ENCODE data around the gene SERPINE3. TPM values are rescaled to one million over a fixed set of nuclear protein-coding genes. Genes with fewer than 3 reads are reported as not detected.

Gene SERPINE3
- total and polyA plus RNA-seq, 10 donors = 0.38 TPM; not detected in 9

GRCh38 chr13:51326777-51327176, 12.7 kb upstream of the SERPINE3 start:
- WGBS, 5 donors = 79 to 92% (median 82%) methylated on average over 2 of the region's 2 CpGs
- TF ChIP-seq CTCF (IDR thresholded peaks at IDR 0.05 in 8 of 11, conservative IDR thresholded peaks at IDR 0.05 in 3 of 11) = no peak
- no peak for TF ChIP-seq POLR2AphosphoS5 (IDR thresholded peaks at IDR 0.05)
- no peak for TF ChIP-seq POLR2A (IDR thresholded peaks at IDR 0.05)
- H3K4me1 ChIP-seq = peaks cover 0 to 11% (median 1%) of the 10 kb centered on the region in 6 donors

GRCh38 chr13:51327961-51328360, 11.5 kb upstream of the SERPINE3 start:
- intact Hi-C loops (cut with DNase I; ENCODE audit: low total_unique reads) = no loop called here
- Histone ChIP-seq H3K27ac (no peak overlapping the region), H3K4me3 (no peak overlapping the region), H3K36me3 (no peaks in the 10 kb centered on the region), H3K9me3 (no peaks in the 10 kb centered on the region), H3K27me3 (replicated peaks in 1 of 7) (no peaks in the 10 kb centered on the region), H3K4me1 (peaks cover 0 to 11% (median 1%) of the 10 kb centered on the region in 6 donors)
- 92 to 97% (median 97%) methylated on average over 2 of the region's 2 CpGs for WGBS, 5 donors
- DNase-seq = no peak
- TF ChIP-seq CTCF (IDR thresholded peaks at IDR 0.05 in 8 of 11, conservative IDR thresholded peaks at IDR 0.05 in 3 of 11) (no peak), POLR2AphosphoS5 (IDR thresholded peaks at IDR 0.05) (no peak)

More at GRCh38 chr13:51326777-51327176, 12.7 kb upstream of the SERPINE3 start:
- no peak for DNase-seq
- intact Hi-C loops (cut with DNase I; ENCODE audit: low total_unique reads) = no loop called here
- H3K27me3 ChIP-seq (replicated peaks in 1 of 7) = no peaks in the 10 kb centered on the region
- no peak overlapping the region for H3K27ac ChIP-seq
- no peaks in the 10 kb centered on the region for H3K9me3 ChIP-seq
- no peaks in the 10 kb centered on the region for H3K36me3 ChIP-seq
- no peak overlapping the region for H3K4me3 ChIP-seq

- no peak for DNase-seq
- WGBS, 5 donors = 84 to 94% (median 91%) methylated on average over 6 of the region's 6 CpGs
- Histone ChIP-seq H3K4me3 (no peak overlapping the region), H3K27me3 (replicated peaks in 1 of 7) (no peaks in the 10 kb centered on the region), H3K9me3 (no peaks in the 10 kb centered on the region), H3K4me1 (peaks cover 0 to 11% (median 1%) of the 10 kb centered on the region in 6 donors), H3K27ac (no peak overlapping the region), H3K36me3 (no peaks in the 10 kb centered on the region)
- intact Hi-C loops (cut with DNase I; ENCODE audit: low total_unique reads) = no loop called here
- no peak for TF ChIP-seq POLR2A (IDR thresholded peaks at IDR 0.05)
- TF ChIP-seq CTCF (IDR thresholded peaks at IDR 0.05 in 8 of 11, conservative IDR thresholded peaks at IDR 0.05 in 3 of 11) = no peak
- no peak for TF ChIP-seq POLR2AphosphoS5 (IDR thresholded peaks at IDR 0.05)
Observed at GRCh38 chr13:51328488-51328887, 11.0 kb upstream of the SERPINE3 start.

- no peak for TF ChIP-seq POLR2A (IDR thresholded peaks at IDR 0.05)
- no peak for TF ChIP-seq CTCF (IDR thresholded peaks at IDR 0.05 in 8 of 11, conservative IDR thresholded peaks at IDR 0.05 in 3 of 11)
- no peak for TF ChIP-seq POLR2AphosphoS5 (IDR thresholded peaks at IDR 0.05)
- 94 to 100% (median 95%) methylated on average over 3 of the region's 3 CpGs for WGBS, 5 donors
- H3K9me3 ChIP-seq = no peaks in the 10 kb centered on the region
- H3K36me3 ChIP-seq = no peaks in the 10 kb centered on the region
- H3K4me3 ChIP-seq = no peak overlapping the region
- no peaks in the 10 kb centered on the region for H3K27me3 ChIP-seq (replicated peaks in 1 of 7)
- intact Hi-C loops (cut with DNase I; ENCODE audit: low total_unique reads) = no loop called here
- no peak overlapping the region for H3K27ac ChIP-seq
- no peak for DNase-seq
- H3K4me1 ChIP-seq = peaks cover 0 to 11% (median 1%) of the 10 kb centered on the region in 6 donors
Observed at GRCh38 chr13:51329606-51330005, 9.9 kb upstream of the SERPINE3 start.
